Keratinocyte (primary cell): Measurements from ENCODE around the gene ZFP1. TPM values are rescaled to one million over a fixed set of nuclear protein-coding genes. Genes with fewer than 3 reads are reported as not detected.

Experiments used
- DNase-seq: peaks from one replicate; pipeline ENCODE4 v3.0.0-alpha.2; 2011; ENCODE audit warnings: low read depth, missing footprints, low spot score
- FAIRE-seq: peaks from 2 replicates; lab custom pipeline; 2011; peaks lifted over from hg19 to GRCh38; lab: Jason Lieb, UNC
- H2AFZ ChIP-seq: 2 replicates; pipeline ENCODE4 v1.6.0; 2012; ENCODE audit warnings: low read length, control low read depth, inconsistent platforms; ENCODE audit not compliant: control insufficient read depth
- H3K27ac ChIP-seq: 2 replicates; pipeline ENCODE4 v1.5.1; 2011; ENCODE audit warnings: low read length; ENCODE audit not compliant: control insufficient read depth, insufficient read depth
- H3K27me3 ChIP-seq: 3 replicates; pipeline ENCODE4 v1.6.0; 2011; ENCODE audit warnings: low read length; ENCODE audit not compliant: control insufficient read depth, insufficient read depth; ENCODE audit errors: extremely low read depth
- H3K36me3 ChIP-seq, 2 experiments: 2 replicates in 1 of 2; 3 replicates in 1 of 2; pipeline ENCODE4 v1.5.1; 2011; ENCODE audit warnings: low read length in 2 of 2, mild to moderate bottlenecking in 1 of 2; ENCODE audit not compliant: control insufficient read depth in 2 of 2, insufficient read depth in 2 of 2; ENCODE audit errors: extremely low read depth in 1 of 2
- H3K4me1 ChIP-seq: 3 replicates; pipeline ENCODE4 v1.5.1; 2011; ENCODE audit warnings: low read length; ENCODE audit not compliant: control insufficient read depth, insufficient read depth; ENCODE audit errors: extremely low read depth
- H3K4me2 ChIP-seq: 3 replicates; pipeline ENCODE4 v1.6.0; 2011; ENCODE audit warnings: low read depth, low read length; ENCODE audit not compliant: control insufficient read depth, insufficient read depth; ENCODE audit errors: extremely low read depth
- H3K4me3 ChIP-seq, 3 experiments: fragments of 200-600 bp in 1 of 3; sonication (generic) in 1 of 3; 2 replicates in 2 of 3; 3 replicates in 1 of 3; pipeline ENCODE4 v1.5.1; 2011 to 2016; ENCODE audit warnings: low read length in 3 of 3, mild to moderate bottlenecking in 3 of 3, control low read depth in 2 of 3, inconsistent platforms in 1 of 3, low read depth in 1 of 3, mixed read lengths in 1 of 3, mixed run types in 1 of 3, moderate library complexity in 1 of 3; ENCODE audit not compliant: control insufficient read depth in 2 of 3, insufficient read depth in 2 of 3; ENCODE audit errors: extremely low read depth in 1 of 3
- H3K79me2 ChIP-seq: 2 replicates; pipeline ENCODE4 v1.6.0; 2012; ENCODE audit warnings: low read length; ENCODE audit not compliant: control insufficient read depth, insufficient read depth
- H3K9ac ChIP-seq: 3 replicates; pipeline ENCODE4 v1.6.0; 2011; ENCODE audit warnings: low read length; ENCODE audit not compliant: control insufficient read depth, insufficient read depth; ENCODE audit errors: extremely low read depth
- H3K9me1 ChIP-seq: 3 replicates; pipeline ENCODE4 v1.6.0; 2011; ENCODE audit warnings: low read length; ENCODE audit not compliant: control insufficient read depth, insufficient read depth; ENCODE audit errors: extremely low read depth
- H3K9me3 ChIP-seq: 2 replicates; pipeline ENCODE4 v1.5.1; 2012; ENCODE audit warnings: low read depth, low read length; ENCODE audit not compliant: control insufficient read depth
- H4K20me1 ChIP-seq: 3 replicates; pipeline ENCODE4 v1.6.0; 2011; ENCODE audit warnings: low read length; ENCODE audit not compliant: control insufficient read depth, insufficient read depth; ENCODE audit errors: extremely low read depth
- EZH2 ChIP-seq: IDR thresholded peaks from one replicate; pipeline ENCODE4 v1.6.1; 2012; ENCODE audit warnings: inconsistent platforms, mild to moderate bottlenecking, low read length, moderate library complexity
- dilution Hi-C: fragments of 300-500 bp; cut with MboI; formaldehyde crosslinking; loops from one replicate; pipeline ENCODE4 v1.7.0; 2020; ENCODE audit warnings: low sequenced_read_pairs; ENCODE audit not compliant: extremely low pct_ligation_motif_present
- polyA plus RNA-seq, 5 experiments: library from polyadenylated mRNA; depleted of rRNA in 3 of 5; stranded (reverse) in 3 of 5; stranded (forward) in 1 of 5; unstranded in 1 of 5; fragments of >200 nt; gene quantifications; 1 replicate in 1 of 5; 2 replicates in 3 of 5; 3 replicates in 1 of 5; pipeline versions ENCODE4 v1.2.1 to v1.2.3, GENCODE V29; 2011 to 2012; ENCODE audit warnings: missing spikeins in 2 of 5, low read depth in 1 of 5, low replicate concordance in 1 of 5
- TF ChIP-seq, protein P1 (sequence below), 3 experiments: IDR thresholded peaks in 1 of 3; conservative IDR thresholded peaks in 1 of 3; optimal IDR thresholded peaks in 1 of 3; 2 replicates in 2 of 3; 3 replicates in 1 of 3; pipeline versions ENCODE3 to v1.5.1; 2011; ENCODE audit warnings: low read length in 3 of 3, mild to moderate bottlenecking in 3 of 3, moderate library complexity in 2 of 3, control low read depth in 1 of 3, inconsistent platforms in 1 of 3; ENCODE audit not compliant: insufficient read depth in 2 of 3; ENCODE audit errors: extremely low read depth in 1 of 3

Gene ZFP1
- polyA plus RNA-seq, 1 donor (not counting 4 experiments of a cell fraction or from before 2014, with no cell fraction given): 8.6 TPM

DNA sequence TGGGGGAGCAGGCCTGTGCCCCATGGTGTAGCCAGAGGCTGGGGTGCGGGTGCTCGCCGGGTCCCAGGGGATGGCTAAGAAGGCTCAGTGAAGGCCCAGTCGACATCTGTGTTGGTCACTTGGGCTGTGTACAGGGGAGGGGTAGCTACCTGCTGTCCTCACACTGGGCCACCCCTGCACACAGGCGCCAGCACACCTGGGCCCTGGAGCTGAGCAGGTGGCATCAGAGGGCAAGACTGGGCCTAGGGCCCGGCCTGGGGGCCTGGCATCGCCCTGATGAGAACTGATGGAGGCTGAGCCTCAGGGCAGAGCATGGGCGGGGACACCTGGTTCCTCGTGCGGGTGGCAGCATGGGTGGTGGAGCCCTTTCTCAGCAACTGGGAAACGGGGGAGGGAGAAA lies 59.5 kb downstream of the ZFP1 start:
- H3K4me3 ChIP-seq: no peak overlapping the region
- no peak overlapping the region for H3K4me2 ChIP-seq
- H3K27ac ChIP-seq: no peak overlapping the region
- H2AFZ ChIP-seq: no peak overlapping the region
- no peak overlapping the region for H3K9ac ChIP-seq
- FAIRE-seq (no peak), DNase-seq (no peak)
- TF ChIP-seq, protein P1, sequence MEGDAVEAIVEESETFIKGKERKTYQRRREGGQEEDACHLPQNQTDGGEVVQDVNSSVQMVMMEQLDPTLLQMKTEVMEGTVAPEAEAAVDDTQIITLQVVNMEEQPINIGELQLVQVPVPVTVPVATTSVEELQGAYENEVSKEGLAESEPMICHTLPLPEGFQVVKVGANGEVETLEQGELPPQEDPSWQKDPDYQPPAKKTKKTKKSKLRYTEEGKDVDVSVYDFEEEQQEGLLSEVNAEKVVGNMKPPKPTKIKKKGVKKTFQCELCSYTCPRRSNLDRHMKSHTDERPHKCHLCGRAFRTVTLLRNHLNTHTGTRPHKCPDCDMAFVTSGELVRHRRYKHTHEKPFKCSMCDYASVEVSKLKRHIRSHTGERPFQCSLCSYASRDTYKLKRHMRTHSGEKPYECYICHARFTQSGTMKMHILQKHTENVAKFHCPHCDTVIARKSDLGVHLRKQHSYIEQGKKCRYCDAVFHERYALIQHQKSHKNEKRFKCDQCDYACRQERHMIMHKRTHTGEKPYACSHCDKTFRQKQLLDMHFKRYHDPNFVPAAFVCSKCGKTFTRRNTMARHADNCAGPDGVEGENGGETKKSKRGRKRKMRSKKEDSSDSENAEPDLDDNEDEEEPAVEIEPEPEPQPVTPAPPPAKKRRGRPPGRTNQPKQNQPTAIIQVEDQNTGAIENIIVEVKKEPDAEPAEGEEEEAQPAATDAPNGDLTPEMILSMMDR (optimal IDR thresholded peaks at IDR 0.05 in 1 of 3, IDR thresholded peaks at IDR 0.05 in 1 of 3, conservative IDR thresholded peaks at IDR 0.05 in 1 of 3; ENCODE audit: extremely low read depth in 1 of 3, insufficient read depth in 2 of 3, low read length in 3 of 3): no peak
- no peak for TF ChIP-seq EZH2
- H3K36me3 ChIP-seq: no peaks in the 10 kb centered on the region
- dilution Hi-C loops: no loop called here
- no peaks in the 10 kb centered on the region for H4K20me1 ChIP-seq
- H3K79me2 ChIP-seq: no peaks in the 10 kb centered on the region
- no peaks in the 10 kb centered on the region for H3K27me3 ChIP-seq
- no peaks in the 10 kb centered on the region for H3K9me3 ChIP-seq
- no peaks in the 10 kb centered on the region for H3K4me1 ChIP-seq
- H3K9me1 ChIP-seq: no peaks in the 10 kb centered on the region

DNA sequence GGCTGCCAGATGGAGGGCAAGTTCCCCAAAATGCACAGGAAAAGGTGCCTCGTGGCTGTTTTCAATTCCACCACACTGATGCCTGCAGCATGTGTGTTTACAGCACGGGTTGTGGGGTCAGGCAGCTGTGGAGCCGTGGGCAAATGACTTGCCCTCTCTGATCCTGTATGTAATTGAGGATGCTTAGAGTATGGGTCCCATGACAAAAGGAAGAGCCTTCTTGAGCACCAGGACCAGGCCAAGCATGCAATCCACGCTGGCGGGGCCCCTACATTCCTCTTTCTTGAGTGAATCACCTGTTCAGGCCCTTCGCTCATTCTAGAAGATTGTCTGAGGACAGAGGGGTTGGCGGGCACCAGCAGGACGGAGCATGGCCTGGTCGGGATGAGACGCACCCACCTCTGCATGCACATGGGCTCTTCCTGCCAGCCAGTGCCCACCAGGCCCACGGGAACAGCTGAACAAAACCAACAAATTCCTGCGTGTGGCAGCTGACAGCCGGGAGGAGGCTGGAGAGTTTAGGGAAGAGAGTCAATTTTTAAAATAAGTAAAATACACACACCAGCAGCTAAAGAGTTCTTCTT lies 60.0 kb downstream of the ZFP1 start:
- dilution Hi-C loops: no loop called here
- no peaks in the 10 kb centered on the region for H3K79me2 ChIP-seq
- H3K36me3 ChIP-seq: no peaks in the 10 kb centered on the region
- no peaks in the 10 kb centered on the region for H4K20me1 ChIP-seq
- H3K9ac ChIP-seq: no peak overlapping the region
- H3K27ac ChIP-seq: no peak overlapping the region
- DNase-seq (no peak), FAIRE-seq (no peak)
- no peak overlapping the region for H3K4me2 ChIP-seq
- H3K4me1 ChIP-seq: no peaks in the 10 kb centered on the region
- no peak overlapping the region for H2AFZ ChIP-seq
- no peak overlapping the region for H3K4me3 ChIP-seq
- no peaks in the 10 kb centered on the region for H3K9me3 ChIP-seq
- TF ChIP-seq, protein P1 (optimal IDR thresholded peaks at IDR 0.05 in 1 of 3, IDR thresholded peaks at IDR 0.05 in 1 of 3, conservative IDR thresholded peaks at IDR 0.05 in 1 of 3; ENCODE audit: extremely low read depth in 1 of 3, insufficient read depth in 2 of 3, low read length in 3 of 3): no peak
- no peak for TF ChIP-seq EZH2
- no peaks in the 10 kb centered on the region for H3K9me1 ChIP-seq
- H3K27me3 ChIP-seq: no peaks in the 10 kb centered on the region
